Central memory CD8-positive, alpha-beta T cell (primary cell): ENCODE measurements around the gene JMJD1C.
"Not testable (repeated sequence)": the region's sequence is repeated elsewhere in the genome, so short reads cannot be mapped to it uniquely, and the experiment has no call there.

ENCODE experiments used
- ATAC-seq: fragments of 150-1000 bp; cut with Tn5 transposase; replicated peaks from 2 replicates; pipeline ENCODE4 v1.10.0; 2022; ENCODE audit warnings: mild to moderate bottlenecking, moderate FRiP score, moderate number of reproducible peaks; ENCODE audit not compliant: poor library complexity, severe bottlenecking; ENCODE audit errors: extremely low read depth
- DNase-seq, 2 donors: peaks; one replicate each; pipeline ENCODE4 v3.0.0; 2021; ENCODE audit warnings: low spot score in 2 of 2
- H3K27ac Mint-ChIP-seq: one replicate; pipeline ENCODE4 v1.8.0; 2022; ENCODE audit warnings: low read depth, mild to moderate bottlenecking, moderate library complexity, mixed read lengths
- H3K27me3 Mint-ChIP-seq: one replicate; pipeline ENCODE4 v1.8.0; 2022; ENCODE audit warnings: mixed read lengths
- H3K36me3 Mint-ChIP-seq: one replicate; pipeline ENCODE4 v1.8.0; 2022; ENCODE audit warnings: mild to moderate bottlenecking, moderate library complexity, mixed read lengths; ENCODE audit not compliant: insufficient read depth
- H3K4me1 Mint-ChIP-seq: one replicate; pipeline ENCODE4 v1.8.0; 2022; ENCODE audit warnings: mixed read lengths
- H3K4me3 Mint-ChIP-seq: one replicate; pipeline ENCODE4 v1.8.0; 2022; ENCODE audit warnings: mild to moderate bottlenecking, moderate library complexity, mixed read lengths
- H3K9me3 Mint-ChIP-seq: one replicate; pipeline ENCODE4 v1.8.0; 2022; ENCODE audit warnings: mixed read lengths

JMJD1C gene

GRCh38 chr10:63346015-63346441 is 119.7 kb downstream of the JMJD1C start:
- Mint-ChIP-seq H3K27me3 (no peaks in the 10 kb centered on the region), H3K27ac (no peak overlapping the region), H3K36me3 (no peaks in the 10 kb centered on the region), H3K4me1 (peaks cover 10% of the 10 kb centered on the region), H3K4me3 (no peak overlapping the region), H3K9me3 (no peaks in the 10 kb centered on the region)
- no peak for DNase-seq
- ATAC-seq = no peak

- no peaks in the 10 kb centered on the region for H3K9me3 Mint-ChIP-seq
- no peak overlapping the region for H3K27ac Mint-ChIP-seq
- H3K36me3 Mint-ChIP-seq = no peaks in the 10 kb centered on the region
- no peak for DNase-seq
- no peak for ATAC-seq
- no peak overlapping the region for H3K4me3 Mint-ChIP-seq
- no peaks in the 10 kb centered on the region for H3K27me3 Mint-ChIP-seq
- H3K4me1 Mint-ChIP-seq = peaks cover 10% of the 10 kb centered on the region
Observed at GRCh38 chr10:63344269-63344668, 121.5 kb downstream of the JMJD1C start.

GRCh38 chr10:63343476-63343875 is 122.3 kb downstream of the JMJD1C start:
- H3K9me3 Mint-ChIP-seq = no peaks in the 10 kb centered on the region
- no peak overlapping the region for H3K27ac Mint-ChIP-seq
- DNase-seq = no peak

GRCh38 chr10:63339640-63340039 is 126.1 kb downstream of the JMJD1C start:
- ATAC-seq, H3K27ac Mint-ChIP-seq, H3K36me3 Mint-ChIP-seq, DNase-seq, H3K27me3 Mint-ChIP-seq, H3K4me3 Mint-ChIP-seq, H3K9me3 Mint-ChIP-seq, H3K4me1 Mint-ChIP-seq: not testable (repeated sequence)

More at GRCh38 chr10:63343476-63343875, 122.3 kb downstream of the JMJD1C start:
- no peak for ATAC-seq
- Mint-ChIP-seq H3K4me1 (peaks cover 6% of the 10 kb centered on the region), H3K36me3 (no peaks in the 10 kb centered on the region), H3K4me3 (no peak overlapping the region), H3K27me3 (no peaks in the 10 kb centered on the region)

- H3K27ac Mint-ChIP-seq = no peak overlapping the region
- H3K27me3 Mint-ChIP-seq = no peaks in the 10 kb centered on the region
- peaks cover 6% of the 10 kb centered on the region for H3K4me1 Mint-ChIP-seq
- no peak overlapping the region for H3K4me3 Mint-ChIP-seq
- H3K9me3 Mint-ChIP-seq = no peaks in the 10 kb centered on the region
- DNase-seq = no peak
- no peak for ATAC-seq
- no peaks in the 10 kb centered on the region for H3K36me3 Mint-ChIP-seq
Observed at GRCh38 chr10:63337455-63338251, 128.1 kb downstream of the JMJD1C start.

- no peak for DNase-seq
- Mint-ChIP-seq H3K9me3 (no peaks in the 10 kb centered on the region), H3K36me3 (no peaks in the 10 kb centered on the region)
Observed at GRCh38 chr10:63331586-63331985, 134.2 kb downstream of the JMJD1C start.

GRCh38 chr10:63324495-63324854 is 141.3 kb downstream of the JMJD1C start:
- no peak for DNase-seq
- Mint-ChIP-seq H3K4me1 (peaks cover 2% of the 10 kb centered on the region), H3K36me3 (no peaks in the 10 kb centered on the region), H3K4me3 (no peak overlapping the region), H3K27me3 (no peaks in the 10 kb centered on the region), H3K27ac (no peak overlapping the region), H3K9me3 (no peaks in the 10 kb centered on the region)
- no peak for ATAC-seq

More at GRCh38 chr10:63331586-63331985, 134.2 kb downstream of the JMJD1C start:
- Mint-ChIP-seq H3K4me3 (no peak overlapping the region), H3K27ac (no peak overlapping the region), H3K27me3 (no peaks in the 10 kb centered on the region), H3K4me1 (no peaks in the 10 kb centered on the region)
- no peak for ATAC-seq

- Mint-ChIP-seq H3K4me1 (peaks cover 7% of the 10 kb centered on the region), H3K27ac (no peak overlapping the region), H3K4me3 (no peak overlapping the region), H3K36me3 (peaks cover under 1% of the 10 kb centered on the region), H3K9me3 (no peaks in the 10 kb centered on the region), H3K27me3 (no peaks in the 10 kb centered on the region)
- no peak for DNase-seq
- ATAC-seq = no peak
Observed at GRCh38 chr10:63323701-63324494, 141.9 kb downstream of the JMJD1C start.

- no peak for ATAC-seq
- Mint-ChIP-seq H3K36me3 (peaks cover 1% of the 10 kb centered on the region), H3K27ac (no peak overlapping the region), H3K4me1 (peaks cover 13% of the 10 kb centered on the region), H3K4me3 (no peak overlapping the region), H3K27me3 (no peaks in the 10 kb centered on the region), H3K9me3 (no peaks in the 10 kb centered on the region)
- DNase-seq = no peak
Observed at GRCh38 chr10:63320683-63321082, 145.1 kb downstream of the JMJD1C start.

GRCh38 chr10:63319231-63319630 is 146.5 kb downstream of the JMJD1C start:
- Mint-ChIP-seq H3K27ac (no peak overlapping the region), H3K4me3 (no peak overlapping the region), H3K4me1 (peaks cover 13% of the 10 kb centered on the region), H3K9me3 (no peaks in the 10 kb centered on the region), H3K27me3 (no peaks in the 10 kb centered on the region), H3K36me3 (peaks cover 1% of the 10 kb centered on the region)
- ATAC-seq (no peak), DNase-seq (no peak)

GRCh38 chr10:63318491-63318890 is 147.3 kb downstream of the JMJD1C start:
- no peak for DNase-seq
- no peak for ATAC-seq
- Mint-ChIP-seq H3K36me3 (peaks cover 1% of the 10 kb centered on the region), H3K27ac (no peak overlapping the region), H3K27me3 (no peaks in the 10 kb centered on the region), H3K4me3 (no peak overlapping the region), H3K4me1 (peaks cover 13% of the 10 kb centered on the region), H3K9me3 (no peaks in the 10 kb centered on the region)

GRCh38 chr10:63314020-63314419 is 151.8 kb downstream of the JMJD1C start:
- no peak for DNase-seq
- Mint-ChIP-seq H3K27ac (no peak overlapping the region), H3K27me3 (no peaks in the 10 kb centered on the region), H3K9me3 (no peaks in the 10 kb centered on the region), H3K36me3 (peaks cover 1% of the 10 kb centered on the region), H3K4me1 (peaks cover 8% of the 10 kb centered on the region), H3K4me3 (no peak overlapping the region)
- ATAC-seq = no peak
